Stomach (tissue), 4 donors: ENCODE data around the gene TBC1D5.

Experiments
- CTCF ChIP-seq, 7 experiments: fragments of 450-650 bp in 4 of 7; fragments of 200-600 bp in 3 of 7; sonication (generic) in 3 of 7; IDR thresholded peaks; one replicate each; pipeline ENCODE4 v1.5.1; 2016 to 2019; ENCODE audit warnings: antibody characterized with exemption in 7 of 7, control low read depth in 2 of 7, mild to moderate bottlenecking in 1 of 7
- EP300 ChIP-seq: sonication (generic); formaldehyde crosslinking; IDR thresholded peaks from one replicate; pipeline ENCODE4 v1.6.1; 2017; ENCODE audit warnings: antibody characterized with exemption

- TF ChIP-seq EP300 (no peak), CTCF (IDR thresholded peaks at IDR 0.05) (no peak)
Measured at GRCh38 chr3:17592956-17593355, 149.5 kb downstream of the TBC1D5 start.
